Ishikawa (cell line): ENCODE data around the gene CLBA1.

Experiments
- CEBPB ChIP-seq: IDR thresholded peaks from 2 replicates; pipeline ENCODE4 v1.6.1; 2012
- CREB1 ChIP-seq: IDR thresholded peaks from 2 replicates; pipeline ENCODE4 v1.6.1; 2012; ENCODE audit warnings: low read depth
- EGR1 ChIP-seq: IDR thresholded peaks from 2 replicates; pipeline ENCODE4 v1.6.1; 2012
- EP300 ChIP-seq: IDR thresholded peaks from 2 replicates; pipeline ENCODE4 v1.6.1; 2012; ENCODE audit warnings: borderline replicate concordance
- FOXM1 ChIP-seq: IDR thresholded peaks from 2 replicates; pipeline ENCODE4 v1.6.1; 2012; ENCODE audit warnings: low read depth, borderline replicate concordance
- RAD21 ChIP-seq: IDR thresholded peaks from 2 replicates; pipeline ENCODE4 v1.6.1; 2012; ENCODE audit warnings: low read depth
- TAF1 ChIP-seq: IDR thresholded peaks from 2 replicates; pipeline ENCODE4 v1.6.1; 2012; ENCODE audit warnings: low read depth, mild to moderate bottlenecking
- TCF12 ChIP-seq: IDR thresholded peaks from 2 replicates; pipeline ENCODE4 v1.6.1; 2012; ENCODE audit warnings: low read depth
- TEAD4 ChIP-seq: IDR thresholded peaks from 2 replicates; pipeline ENCODE4 v1.6.1; 2012
- YY1 ChIP-seq: IDR thresholded peaks from 2 replicates; pipeline ENCODE4 v1.6.1; 2012; ENCODE audit warnings: low read depth
- TF ChIP-seq, protein P1 (sequence below): IDR thresholded peaks from 2 replicates; pipeline ENCODE4 v1.6.1; 2012; ENCODE audit warnings: low read depth, mild to moderate bottlenecking
- TF ChIP-seq, protein P2 (sequence below): IDR thresholded peaks from 2 replicates; pipeline ENCODE4 v1.6.1; 2012

DNA sequence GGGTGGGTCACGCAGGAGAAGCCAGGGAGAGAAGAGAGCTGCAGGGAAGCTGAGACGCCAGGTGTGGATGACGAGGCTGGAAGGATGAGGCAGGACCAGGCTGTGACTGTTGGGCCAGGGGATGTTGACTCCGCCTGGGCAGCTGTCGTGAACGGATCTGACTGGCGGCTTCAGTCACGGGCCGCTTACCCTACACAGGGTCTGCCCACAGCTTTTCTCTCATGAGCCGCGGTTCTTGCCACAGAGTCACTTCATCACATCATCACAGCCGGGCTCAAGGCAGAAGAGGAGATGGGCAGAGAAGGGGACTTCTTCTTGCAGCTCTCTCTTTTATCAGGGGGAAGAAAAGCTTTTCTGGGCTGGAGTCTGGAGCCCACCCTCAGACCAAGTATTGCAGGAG lies 7.7 kb downstream of the CLBA1 start:
- no peak for TF ChIP-seq YY1
- no peak for TF ChIP-seq CREB1
- TF ChIP-seq, protein P1, sequence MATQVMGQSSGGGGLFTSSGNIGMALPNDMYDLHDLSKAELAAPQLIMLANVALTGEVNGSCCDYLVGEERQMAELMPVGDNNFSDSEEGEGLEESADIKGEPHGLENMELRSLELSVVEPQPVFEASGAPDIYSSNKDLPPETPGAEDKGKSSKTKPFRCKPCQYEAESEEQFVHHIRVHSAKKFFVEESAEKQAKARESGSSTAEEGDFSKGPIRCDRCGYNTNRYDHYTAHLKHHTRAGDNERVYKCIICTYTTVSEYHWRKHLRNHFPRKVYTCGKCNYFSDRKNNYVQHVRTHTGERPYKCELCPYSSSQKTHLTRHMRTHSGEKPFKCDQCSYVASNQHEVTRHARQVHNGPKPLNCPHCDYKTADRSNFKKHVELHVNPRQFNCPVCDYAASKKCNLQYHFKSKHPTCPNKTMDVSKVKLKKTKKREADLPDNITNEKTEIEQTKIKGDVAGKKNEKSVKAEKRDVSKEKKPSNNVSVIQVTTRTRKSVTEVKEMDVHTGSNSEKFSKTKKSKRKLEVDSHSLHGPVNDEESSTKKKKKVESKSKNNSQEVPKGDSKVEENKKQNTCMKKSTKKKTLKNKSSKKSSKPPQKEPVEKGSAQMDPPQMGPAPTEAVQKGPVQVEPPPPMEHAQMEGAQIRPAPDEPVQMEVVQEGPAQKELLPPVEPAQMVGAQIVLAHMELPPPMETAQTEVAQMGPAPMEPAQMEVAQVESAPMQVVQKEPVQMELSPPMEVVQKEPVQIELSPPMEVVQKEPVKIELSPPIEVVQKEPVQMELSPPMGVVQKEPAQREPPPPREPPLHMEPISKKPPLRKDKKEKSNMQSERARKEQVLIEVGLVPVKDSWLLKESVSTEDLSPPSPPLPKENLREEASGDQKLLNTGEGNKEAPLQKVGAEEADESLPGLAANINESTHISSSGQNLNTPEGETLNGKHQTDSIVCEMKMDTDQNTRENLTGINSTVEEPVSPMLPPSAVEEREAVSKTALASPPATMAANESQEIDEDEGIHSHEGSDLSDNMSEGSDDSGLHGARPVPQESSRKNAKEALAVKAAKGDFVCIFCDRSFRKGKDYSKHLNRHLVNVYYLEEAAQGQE, result no peak
- no peak for TF ChIP-seq EGR1
- no peak for TF ChIP-seq RAD21
- no peak for TF ChIP-seq TAF1
- TF ChIP-seq FOXM1, result no peak
- no peak for TF ChIP-seq CEBPB
- TF ChIP-seq, protein P2, sequence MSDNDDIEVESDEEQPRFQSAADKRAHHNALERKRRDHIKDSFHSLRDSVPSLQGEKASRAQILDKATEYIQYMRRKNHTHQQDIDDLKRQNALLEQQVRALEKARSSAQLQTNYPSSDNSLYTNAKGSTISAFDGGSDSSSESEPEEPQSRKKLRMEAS, result no peak
- no peak for TF ChIP-seq TCF12
- no peak for TF ChIP-seq TEAD4
- TF ChIP-seq EP300, result no peak
